Smooth muscle cell (in vitro differentiated cells): ENCODE data around the gene UBE2H. TPM values are rescaled to one million over a fixed set of nuclear protein-coding genes. Genes with fewer than 3 reads are reported as not detected.
A peak's percentile ranks its signal among the peaks of the same experiment; 100 is the strongest.

Experiments used
- DNase-seq: peaks from one replicate; lab custom pipeline; 2025; ENCODE audit not compliant: unreplicated experiment; lab: John Stamatoyannopoulos, UW
- H2AFZ ChIP-seq: fragments of 200-600 bp; sonication (generic); 2 replicates; pipeline ENCODE4 v1.6.0; 2016; ENCODE audit warnings: antibody characterized with exemption, low read depth, mild to moderate bottlenecking
- H3F3A ChIP-seq: fragments of 200-600 bp; sonication (generic); 2 replicates; pipeline ENCODE4 v1.6.0; 2017; ENCODE audit warnings: antibody characterized with exemption, low read depth
- H3K27ac ChIP-seq: fragments of 200-600 bp; sonication (generic); 2 replicates; pipeline ENCODE4 v1.5.1; 2016; ENCODE audit warnings: low read depth, mild to moderate bottlenecking
- H3K27me3 ChIP-seq: fragments of 200-600 bp; sonication (generic); 2 replicates; pipeline ENCODE4 v1.6.1; 2016; ENCODE audit warnings: low read depth, mild to moderate bottlenecking
- H3K36me3 ChIP-seq: fragments of 200-600 bp; sonication (generic); 2 replicates; pipeline ENCODE4 v1.5.1; 2016; ENCODE audit warnings: low read depth
- H3K4me1 ChIP-seq: fragments of 200-600 bp; sonication (generic); 2 replicates; pipeline ENCODE4 v1.5.1; 2016; ENCODE audit warnings: low read depth
- H3K4me2 ChIP-seq: fragments of 200-600 bp; sonication (generic); 2 replicates; pipeline ENCODE4 v1.6.0; 2016; ENCODE audit warnings: mild to moderate bottlenecking
- H3K4me3 ChIP-seq: fragments of 200-600 bp; sonication (generic); 2 replicates; pipeline ENCODE4 v1.5.1; 2016; ENCODE audit warnings: mild to moderate bottlenecking
- H3K79me2 ChIP-seq: fragments of 200-600 bp; sonication (generic); 2 replicates; pipeline ENCODE4 v1.6.0; 2016; ENCODE audit warnings: low read depth, mild to moderate bottlenecking
- H3K9ac ChIP-seq: fragments of 200-600 bp; sonication (generic); 2 replicates; pipeline ENCODE4 v1.6.0; 2016; ENCODE audit warnings: low read depth
- H3K9me3 ChIP-seq: fragments of 200-600 bp; sonication (generic); replicated peaks from 2 replicates; pipeline ENCODE4 v1.5.1; 2016; ENCODE audit warnings: low read depth
- H4K20me1 ChIP-seq: fragments of 200-600 bp; sonication (generic); 2 replicates; pipeline ENCODE4 v1.6.0; 2016; ENCODE audit warnings: low read depth
- CTCF ChIP-seq: fragments of 200-600 bp; sonication (generic); IDR thresholded peaks from 2 replicates; pipeline ENCODE4 v1.5.1; 2017; ENCODE audit warnings: borderline replicate concordance, mild to moderate bottlenecking, antibody characterized with exemption; ENCODE audit not compliant: insufficient read depth, poor library complexity, severe bottlenecking
- WGBS: methylation state at CpG from one replicate; pipeline ENCODE4 v1.1.7; 2016; ENCODE audit warnings: low lambda C conversion rate; 5-methylcytosine and 5-hydroxymethylcytosine counted together
- polyA plus RNA-seq: library from polyadenylated mRNA; unstranded; fragments of >200 nt; fragmentation: Nextera tagmentation; extraction: Ambion mirVana; gene quantifications from 2 replicates; pipeline ENCODE4 v1.2.1, GENCODE V29; 2016
- total RNA-seq: library from RNA; depleted of rRNA; stranded (reverse); fragments of >200 nt; gene quantifications from 2 replicates; pipeline ENCODE4 v1.2.3, GENCODE V29; 2014

Gene UBE2H
- total and polyA plus RNA-seq, 2 experiments from 2014 or later = 66.1 to 94.5 TPM

GRCh38 chr7:129789000-129789399, 163.8 kb downstream of the UBE2H start:
- Histone ChIP-seq H3K4me1 (peaks cover 11% of the 10 kb centered on the region), H3K9me3 (no peaks in the 10 kb centered on the region), H3K9ac (no peak overlapping the region), H3K4me3 (no peak overlapping the region), H2AFZ (no peak overlapping the region), H3K27me3 (peaks cover 60% of the 10 kb centered on the region), H3K4me2 (no peak overlapping the region), H3K79me2 (no peaks in the 10 kb centered on the region), H3K27ac (no peak overlapping the region), H3F3A (no peaks in the 10 kb centered on the region), H4K20me1 (no peaks in the 10 kb centered on the region), H3K36me3 (no peaks in the 10 kb centered on the region)
- DNase-seq = no peak
- no peak for TF ChIP-seq CTCF
- 92% methylated on average over 6 of the region's 6 CpGs for WGBS

- WGBS = 41% methylated on average over 13 of the region's 13 CpGs
- no peaks in the 10 kb centered on the region for H3K9me3 ChIP-seq
- no peak overlapping the region for H2AFZ ChIP-seq
- H3F3A ChIP-seq = no peaks in the 10 kb centered on the region
- H3K27me3 ChIP-seq = peaks cover 80% of the 10 kb centered on the region
- no peaks in the 10 kb centered on the region for H4K20me1 ChIP-seq
- no peaks in the 10 kb centered on the region for H3K36me3 ChIP-seq
- H3K27ac ChIP-seq = no peak overlapping the region
- no peaks in the 10 kb centered on the region for H3K79me2 ChIP-seq
- no peak for DNase-seq
- H3K4me3 ChIP-seq = no peak overlapping the region
- H3K4me2 ChIP-seq = no peak overlapping the region
- no peak overlapping the region for H3K9ac ChIP-seq
- no peak for TF ChIP-seq CTCF
- peaks cover 16% of the 10 kb centered on the region for H3K4me1 ChIP-seq
Measured at GRCh38 chr7:129786825-129787563, 165.8 kb downstream of the UBE2H start.

- Histone ChIP-seq H3K36me3 (no peaks in the 10 kb centered on the region), H4K20me1 (no peaks in the 10 kb centered on the region), H3K9me3 (no peaks in the 10 kb centered on the region), H3K4me1 (peaks cover 17% of the 10 kb centered on the region), H2AFZ (no peak overlapping the region), H3K27me3 (peaks cover 91% of the 10 kb centered on the region), H3F3A (no peaks in the 10 kb centered on the region), H3K9ac (no peak overlapping the region), H3K79me2 (no peaks in the 10 kb centered on the region), H3K4me2 (peak overlapping the region; percentile 65), H3K4me3 (no peak overlapping the region), H3K27ac (no peak overlapping the region)
- TF ChIP-seq CTCF = no peak
- no peak for DNase-seq
- WGBS = 5% methylated on average over 44 of the region's 44 CpGs
Measured at GRCh38 chr7:129785685-129786514, 166.9 kb downstream of the UBE2H start.
